Urinary bladder (tissue), 2 donors: ENCODE data around the gene SLCO4C1. TPM values are rescaled to one million over a fixed set of nuclear protein-coding genes. Genes with fewer than 3 reads are reported as not detected.

Experiments used
- polyA plus RNA-seq: library from polyadenylated mRNA; stranded (reverse); fragments of 200-250 nt; gene quantifications from one replicate; pipeline ENCODE4 v1.2.3, GENCODE V29; 2013
- total RNA-seq: library from RNA; depleted of rRNA; stranded (reverse); fragments of >200 nt; gene quantifications from one replicate; pipeline ENCODE4 v1.2.3, GENCODE V29; 2014
- donor health status: healthy.

Gene SLCO4C1
- total and polyA plus RNA-seq, 2 donors = 0.04 to 1.4 TPM

Other genes starting within 250 kb of the SLCO4C1 start
- not detected for gene SLCO6A1, start 202.7 kb upstream of the SLCO4C1 start, total RNA-seq
- not detected for gene SLCO6A1, start 202.7 kb upstream of the SLCO4C1 start, polyA plus RNA-seq